IgD-negative memory B cell (primary cell): ENCODE results near the gene PDCD11. TPM values are rescaled to one million over a fixed set of nuclear protein-coding genes. Genes with fewer than 3 reads are reported as not detected.

Experiments
- H3K27ac Mint-ChIP-seq, 3 donors: one replicate each; pipeline ENCODE4 v1.8.0; 2020 to 2022; ENCODE audit warnings: mild to moderate bottlenecking in 3 of 3, mixed read lengths in 3 of 3, moderate library complexity in 1 of 3
- H3K27me3 Mint-ChIP-seq: one replicate; pipeline ENCODE4 v1.8.0; 2021; ENCODE audit warnings: mixed read lengths
- H3K36me3 Mint-ChIP-seq: one replicate; pipeline ENCODE4 v1.8.0; 2020; ENCODE audit warnings: mild to moderate bottlenecking, mixed read lengths
- H3K4me1 Mint-ChIP-seq, 3 donors: one replicate each; pipeline ENCODE4 v1.8.0; 2020 to 2022; ENCODE audit warnings: mixed read lengths in 3 of 3, mild to moderate bottlenecking in 1 of 3
- H3K4me3 Mint-ChIP-seq, 4 donors: one replicate each; pipeline ENCODE4 v1.8.0; 2020 to 2022; ENCODE audit warnings: mild to moderate bottlenecking in 4 of 4, mixed read lengths in 4 of 4, moderate library complexity in 3 of 4
- H3K9me3 Mint-ChIP-seq, 3 donors: one replicate each; pipeline ENCODE4 v1.8.0; 2020 to 2021; ENCODE audit warnings: mixed read lengths in 3 of 3, mild to moderate bottlenecking in 1 of 3
- polyA plus RNA-seq: library from polyadenylated mRNA; unstranded; fragments of 300-500 nt; fragmentation: Illumina TruSeq; gene quantifications from one replicate; pipeline ENCODE4 v1.2.3, GENCODE V29; 2021

The PDCD11 gene
- polyA plus RNA-seq, 1 donor from 2014 or later = 13.5 TPM

- Mint-ChIP-seq H3K36me3 (no peaks in the 10 kb centered on the region), H3K4me1 (peaks cover 17 to 21% (median 19%) of the 10 kb centered on the region in 3 donors), H3K27ac (peak overlapping the region in 1 of 3 donors; percentile 67), H3K27me3 (peaks cover 23% of the 10 kb centered on the region), H3K4me3 (peak overlapping the region in 2 of 4 donors; percentile 49 to 55), H3K9me3 (no peaks in the 10 kb centered on the region)
Measured at GRCh38 chr10:103490986-103491314, 94.5 kb downstream of the PDCD11 start.

GRCh38 chr10:103491729-103492364, 95.4 kb downstream of the PDCD11 start:
- H3K27me3 Mint-ChIP-seq = peaks cover 24% of the 10 kb centered on the region
- H3K9me3 Mint-ChIP-seq = no peaks in the 10 kb centered on the region
- H3K4me3 Mint-ChIP-seq = peak overlapping the region in 2 of 4 donors; percentile 15 to 84
- no peaks in the 10 kb centered on the region for H3K36me3 Mint-ChIP-seq
- peaks cover 17 to 21% (median 19%) of the 10 kb centered on the region in 3 donors for H3K4me1 Mint-ChIP-seq
- H3K27ac Mint-ChIP-seq = peak overlapping the region in 1 of 3 donors; percentile 67

GRCh38 chr10:103492655-103493261, 96.3 kb downstream of the PDCD11 start:
- Mint-ChIP-seq H3K4me3 (peak overlapping the region; percentile 81 to 94 (median 88)), H3K27me3 (peaks cover 30% of the 10 kb centered on the region), H3K4me1 (peaks cover 17 to 21% (median 19%) of the 10 kb centered on the region in 3 donors), H3K27ac (peak overlapping the region in 2 of 3 donors; percentile 47 to 50), H3K36me3 (peaks cover 4% of the 10 kb centered on the region), H3K9me3 (no peaks in the 10 kb centered on the region)

GRCh38 chr10:103493362-103493915, 97.0 kb downstream of the PDCD11 start, which contains the start of gene NEURL1:
TSS of gene NEURL1 (plus strand) at chr10:103493705. CDS start at chr10:103494388, 683 bp downstream.
- Mint-ChIP-seq H3K27ac (peak within 1 kb of the TSS; percentile 26 to 50 (median 47)), H3K4me3 (peak within 1 kb of the TSS; percentile 81 to 94 (median 88)), H3K36me3 (peaks cover 4% of the 10 kb centered on the region), H3K9me3 (no peaks in the 10 kb centered on the region), H3K27me3 (peaks cover 31% of the 10 kb centered on the region), H3K4me1 (peaks cover 17 to 21% (median 19%) of the 10 kb centered on the region in 3 donors)

- peaks cover 17 to 21% (median 19%) of the 10 kb centered on the region in 3 donors for H3K4me1 Mint-ChIP-seq
- peaks cover 4% of the 10 kb centered on the region for H3K36me3 Mint-ChIP-seq
- no peak overlapping the region for H3K27ac Mint-ChIP-seq
- H3K4me3 Mint-ChIP-seq = peak overlapping the region; percentile 73 to 89 (median 78)
- H3K27me3 Mint-ChIP-seq = peaks cover 33% of the 10 kb centered on the region
- H3K9me3 Mint-ChIP-seq = no peaks in the 10 kb centered on the region
Measured at GRCh38 chr10:103493916-103494877, 97.8 kb downstream of the PDCD11 start.

- peak overlapping the region in 3 of 4 donors; percentile 73 to 89 (median 75) for H3K4me3 Mint-ChIP-seq
- peaks cover 40% of the 10 kb centered on the region for H3K27me3 Mint-ChIP-seq
- no peaks in the 10 kb centered on the region for H3K9me3 Mint-ChIP-seq
- H3K36me3 Mint-ChIP-seq = peaks cover 4% of the 10 kb centered on the region
- peaks cover 14 to 21% (median 18%) of the 10 kb centered on the region in 3 donors for H3K4me1 Mint-ChIP-seq
- H3K27ac Mint-ChIP-seq = peak overlapping the region in 1 of 3 donors; percentile 16
Measured at GRCh38 chr10:103495321-103495720, 98.9 kb downstream of the PDCD11 start.

Other genes with a start within 250 kb of the PDCD11 start
- 50.1 TPM for gene NT5C2, start 203.4 kb upstream of the PDCD11 start, polyA plus RNA-seq
- not detected for gene RPEL1, start 150.7 kb upstream of the PDCD11 start, polyA plus RNA-seq
- gene INA, start 119.5 kb upstream of the PDCD11 start, polyA plus RNA-seq = not detected
- 9.1 TPM for gene PCGF6, start 45.5 kb upstream of the PDCD11 start, polyA plus RNA-seq
- gene TAF5, start 28.6 kb upstream of the PDCD11 start, polyA plus RNA-seq = 2.3 TPM
- gene ATP5MK, start 151 bp upstream of the PDCD11 start, polyA plus RNA-seq = 353 TPM
- gene CALHM2, start 55.7 kb downstream of the PDCD11 start, polyA plus RNA-seq = 35.0 TPM
- 1.4 TPM for gene CALHM1, start 62.3 kb downstream of the PDCD11 start, polyA plus RNA-seq
- not detected for gene CALHM3, start 82.6 kb downstream of the PDCD11 start, polyA plus RNA-seq
- 0.35 TPM for gene NEURL1, start 97.1 kb downstream of the PDCD11 start, polyA plus RNA-seq